Measurements from ENCODE around the gene MARCHF2.

The MARCHF2 gene

DNA sequence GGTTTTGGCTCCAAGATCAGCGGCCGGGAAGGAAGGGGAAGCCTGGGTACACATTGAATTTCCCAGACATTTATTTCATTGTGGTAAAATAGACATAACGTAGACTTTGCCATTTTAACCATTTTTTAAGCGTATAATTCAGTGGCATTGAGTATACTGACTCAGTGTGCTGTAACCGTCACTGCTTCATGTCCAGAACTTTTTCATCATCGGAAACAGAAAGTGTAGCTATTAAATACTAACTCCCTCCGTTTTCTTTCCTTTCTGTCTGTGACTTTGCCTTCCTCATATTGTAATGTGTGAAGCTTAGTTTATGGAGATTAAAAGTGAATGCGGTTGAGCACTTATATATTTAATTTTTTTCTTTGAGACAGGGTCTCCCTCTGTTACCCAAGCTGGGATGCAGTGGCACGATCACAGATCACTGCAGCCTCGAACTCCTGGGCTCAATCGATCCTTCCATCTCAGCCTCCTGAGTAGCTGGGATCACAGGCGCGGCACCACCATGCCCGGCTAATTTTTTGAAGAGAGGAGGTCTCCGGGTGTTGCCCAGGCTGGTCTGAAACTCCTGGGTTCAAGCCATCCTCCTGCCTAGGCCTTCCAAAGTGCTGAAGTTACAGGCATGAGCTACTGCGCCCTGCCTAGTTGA is 33.1 kb downstream of the MARCHF2 start:
- ChIA-PET CTCF (interaction anchor here (0.7 to 3.9 kb wide), 8 partner anchors 10 to 130 kb away, joined by 3 to 14 read pairs (median 6); partner anchors contain the start of genes MARCHF2 and ZNF414), POLR2A (interaction anchor here (0.7 to 1.5 kb wide), 3 partner anchors 26 to 56 kb away, joined by 3 to 6 read pairs (median 3); partner anchors contain the start of genes MARCHF2 and RAB11B)
- TF ChIP-seq, protein P1, sequence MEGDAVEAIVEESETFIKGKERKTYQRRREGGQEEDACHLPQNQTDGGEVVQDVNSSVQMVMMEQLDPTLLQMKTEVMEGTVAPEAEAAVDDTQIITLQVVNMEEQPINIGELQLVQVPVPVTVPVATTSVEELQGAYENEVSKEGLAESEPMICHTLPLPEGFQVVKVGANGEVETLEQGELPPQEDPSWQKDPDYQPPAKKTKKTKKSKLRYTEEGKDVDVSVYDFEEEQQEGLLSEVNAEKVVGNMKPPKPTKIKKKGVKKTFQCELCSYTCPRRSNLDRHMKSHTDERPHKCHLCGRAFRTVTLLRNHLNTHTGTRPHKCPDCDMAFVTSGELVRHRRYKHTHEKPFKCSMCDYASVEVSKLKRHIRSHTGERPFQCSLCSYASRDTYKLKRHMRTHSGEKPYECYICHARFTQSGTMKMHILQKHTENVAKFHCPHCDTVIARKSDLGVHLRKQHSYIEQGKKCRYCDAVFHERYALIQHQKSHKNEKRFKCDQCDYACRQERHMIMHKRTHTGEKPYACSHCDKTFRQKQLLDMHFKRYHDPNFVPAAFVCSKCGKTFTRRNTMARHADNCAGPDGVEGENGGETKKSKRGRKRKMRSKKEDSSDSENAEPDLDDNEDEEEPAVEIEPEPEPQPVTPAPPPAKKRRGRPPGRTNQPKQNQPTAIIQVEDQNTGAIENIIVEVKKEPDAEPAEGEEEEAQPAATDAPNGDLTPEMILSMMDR (IDR thresholded peaks at IDR 0.05; ENCODE audit: control extremely low read depth, extremely low read depth, low read depth, missing control alignments), result no peak
- no peak for DNase-seq (ENCODE audit: extremely low spot score)

DNA sequence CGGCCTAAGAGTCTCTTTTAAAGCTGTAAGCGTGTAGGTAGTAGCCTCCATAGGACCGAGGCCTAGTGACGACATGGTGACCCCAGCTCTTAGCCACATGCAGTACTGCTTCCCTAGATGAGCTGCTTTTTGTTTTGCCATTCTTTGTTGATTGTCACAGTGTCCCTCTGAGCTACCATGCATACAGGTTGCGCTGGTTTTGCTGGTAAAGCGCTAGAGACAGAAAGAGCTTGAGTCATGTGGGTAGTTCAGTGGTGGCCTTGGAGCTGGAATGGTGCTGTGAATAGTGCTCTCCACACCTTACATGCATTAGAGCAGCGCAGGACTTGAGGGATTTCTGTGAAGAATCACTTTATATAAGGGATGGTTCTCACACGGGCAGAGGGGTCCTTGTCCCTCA is 36.7 kb downstream of the MARCHF2 start:
- POLR2A ChIA-PET, result interaction anchor here (0.5 to 2.4 kb wide), 4 partner anchors 8 to 123 kb away, joined by 3 to 7 read pairs (median 4); partner anchors contain the start of genes MARCHF2 and ZNF414
- no peak for DNase-seq (ENCODE audit: extremely low spot score)
- CTCF ChIA-PET, result interaction anchor here (1.2 to 2.0 kb wide), 5 partner anchors 8 to 96 kb away, joined by 3 to 8 read pairs (median 5); no protein-coding TSS in a partner anchor

GRCh38 chr19:8451377-8451776 is 38.3 kb downstream of the MARCHF2 start:
- ChIA-PET CTCF (interaction anchor here (0.9 to 1.5 kb wide), 5 partner anchors 8 to 38 kb away, joined by 3 to 5 read pairs (median 3); partner anchors contain the start of gene MARCHF2), POLR2A (no interaction called here)
- TF ChIP-seq, protein P1 (IDR thresholded peaks at IDR 0.05; ENCODE audit: control extremely low read depth, extremely low read depth, low read depth, missing control alignments), result no peak
- DNase-seq (ENCODE audit: extremely low spot score), result no peak

More for the DNA sequence above, 36.7 kb downstream of the MARCHF2 start:
- TF ChIP-seq, protein P1 (IDR thresholded peaks at IDR 0.05; ENCODE audit: control extremely low read depth, extremely low read depth, low read depth, missing control alignments), result no peak

- TF ChIP-seq, protein P1 (IDR thresholded peaks at IDR 0.05; ENCODE audit: control extremely low read depth, extremely low read depth, low read depth, missing control alignments), result no peak
- DNase-seq (ENCODE audit: extremely low spot score), result no peak
- CTCF ChIA-PET, result interaction anchor here (0.9 to 1.5 kb wide), 3 partner anchors 11 to 39 kb away, joined by 3 to 5 read pairs (median 5); partner anchors contain the start of gene MARCHF2
- POLR2A ChIA-PET, result no interaction called here
These were observed 38.8 kb downstream of the MARCHF2 start for GRCh38 chr19:8451885-8452284.

DNA sequence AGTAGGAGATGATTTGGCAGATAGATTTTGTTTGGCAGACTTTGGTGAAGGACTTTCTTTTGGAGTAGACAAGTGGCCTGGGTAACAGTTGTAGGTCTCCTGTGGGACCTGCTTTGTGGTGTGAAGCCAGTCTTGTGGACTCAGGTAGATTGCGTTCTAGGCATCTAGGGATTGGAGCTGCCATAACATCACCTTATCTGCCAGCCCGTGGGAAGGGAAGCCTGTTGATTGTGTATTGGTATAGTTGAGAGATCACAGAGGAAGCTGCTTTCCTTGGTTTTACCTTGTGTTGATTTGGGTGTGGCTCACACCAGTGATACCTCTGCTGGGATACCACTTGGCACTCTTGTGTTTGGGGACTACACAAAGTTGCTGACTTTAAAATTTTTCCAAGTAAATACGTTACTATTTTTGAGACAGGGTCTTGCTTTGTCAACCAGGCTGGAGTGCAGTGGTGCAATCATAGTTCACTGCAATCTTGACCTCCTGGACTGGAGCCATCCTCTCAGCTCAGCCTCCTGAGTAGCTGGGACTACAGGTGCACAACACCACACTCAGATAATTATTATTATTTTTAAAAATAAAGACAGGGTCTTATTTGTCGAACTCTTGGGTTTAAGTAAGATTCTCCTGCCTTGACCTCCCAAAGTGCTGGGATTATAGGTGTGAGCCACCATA is 39.5 kb downstream of the MARCHF2 start:
- CTCF ChIA-PET, result interaction anchor here (0.5 to 1.5 kb wide), 4 partner anchors 21 to 126 kb away, joined by 3 to 4 read pairs (median 3); partner anchors contain the start of gene MARCHF2

GRCh38 chr19:8453616-8454015 is 40.5 kb downstream of the MARCHF2 start:
- ChIA-PET CTCF (interaction anchor here (0.8 to 1.5 kb wide), 4 partner anchors 8 to 125 kb away, joined by 3 to 4 read pairs (median 3); partner anchors contain the start of gene MARCHF2), POLR2A (no interaction called here)
- DNase-seq (ENCODE audit: extremely low spot score), result no peak
- TF ChIP-seq, protein P1 (IDR thresholded peaks at IDR 0.05; ENCODE audit: control extremely low read depth, extremely low read depth, low read depth, missing control alignments), result no peak

More for the DNA sequence above, 39.5 kb downstream of the MARCHF2 start:
- no peak for DNase-seq (ENCODE audit: extremely low spot score)
- TF ChIP-seq, protein P1 (IDR thresholded peaks at IDR 0.05; ENCODE audit: control extremely low read depth, extremely low read depth, low read depth, missing control alignments), result no peak
- POLR2A ChIA-PET, result no interaction called here
